HG02588 (cell line): ENCODE data around the gene RBM19.

Experiments used
- ATAC-seq: cut with Tn5 transposase; IDR thresholded peaks from one replicate; pipeline ENCODE4 v1.9.1; 2021; ENCODE audit warnings: mild to moderate bottlenecking, moderate library complexity; ENCODE audit not compliant: unreplicated experiment

RBM19 gene

DNA sequence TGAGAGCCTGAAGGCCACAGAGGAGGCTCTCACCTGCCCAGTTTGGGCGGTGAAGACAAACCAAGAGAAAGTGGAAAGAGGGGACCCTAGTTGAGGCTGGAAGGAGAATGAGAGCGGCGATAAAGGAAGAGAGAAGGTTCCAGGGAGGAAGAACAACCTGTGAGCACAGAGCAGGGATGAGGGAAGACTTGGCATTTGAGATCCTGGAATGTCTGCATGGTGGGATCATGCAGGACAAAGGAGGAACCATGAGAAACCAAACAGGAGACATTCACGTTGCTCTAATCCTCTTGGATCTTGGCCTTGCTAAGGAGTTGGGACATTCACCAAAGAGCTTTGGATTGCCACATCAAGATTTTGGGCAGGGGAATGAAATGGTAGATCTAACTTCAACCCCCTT, 22.9 kb upstream of the RBM19 start:
- ATAC-seq, result no peak

DNA sequence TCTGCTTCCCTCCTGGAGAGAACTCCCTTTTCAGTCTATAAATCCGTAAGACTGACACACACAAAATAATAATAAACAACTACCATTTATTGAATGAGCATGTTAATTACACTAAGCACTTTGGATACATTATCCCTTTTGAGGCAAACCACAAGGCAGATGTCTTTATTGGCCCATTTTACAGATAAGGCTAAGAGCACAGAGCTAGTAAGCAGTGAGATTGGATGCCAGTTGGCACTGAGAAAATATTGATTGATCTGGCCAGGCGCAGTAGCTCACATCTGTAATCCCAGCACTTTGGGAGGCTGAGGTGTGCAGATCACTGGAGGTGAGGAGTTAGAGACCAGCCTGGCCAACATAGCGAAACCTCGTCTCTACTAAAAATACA, 21.9 kb upstream of the RBM19 start:
- no peak for ATAC-seq

DNA sequence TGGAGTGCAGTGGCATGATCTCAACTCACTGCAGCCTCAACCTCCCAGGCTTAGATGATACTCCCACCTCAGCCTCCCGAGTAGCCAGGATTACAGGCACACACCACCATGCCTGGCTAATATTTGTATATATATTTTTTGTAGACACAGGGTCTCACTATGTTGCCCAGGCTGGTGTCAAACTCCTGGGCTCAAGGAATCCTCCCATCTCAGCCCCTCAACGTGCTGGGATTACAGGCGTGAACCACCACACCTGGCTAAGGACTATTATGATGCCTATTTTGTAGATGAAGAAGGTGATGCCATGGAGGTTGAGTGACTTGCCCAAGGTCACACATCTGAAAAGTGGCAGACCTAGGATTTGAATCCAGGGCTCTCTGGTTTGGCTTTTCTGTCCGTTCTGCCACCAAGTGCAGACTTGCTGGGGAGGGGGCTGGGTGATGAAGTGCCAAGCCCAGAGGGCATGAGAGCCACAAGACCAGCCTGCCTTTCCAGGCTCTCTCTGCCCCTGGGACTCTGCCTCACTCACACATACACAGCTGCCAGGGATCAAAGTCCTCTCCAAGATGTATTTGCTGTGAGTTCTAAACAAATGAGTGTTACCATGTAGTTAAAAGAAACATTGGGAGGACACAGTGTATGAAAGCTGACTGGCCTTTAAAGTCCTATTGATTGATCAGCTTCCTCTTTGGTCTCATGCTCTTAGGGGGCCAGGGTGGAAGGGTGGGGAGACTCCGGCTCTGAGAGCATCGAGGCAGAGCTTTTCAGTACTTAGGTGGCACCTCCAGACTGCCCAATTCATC, 21.3 kb upstream of the RBM19 start:
- ATAC-seq, result no peak

DNA sequence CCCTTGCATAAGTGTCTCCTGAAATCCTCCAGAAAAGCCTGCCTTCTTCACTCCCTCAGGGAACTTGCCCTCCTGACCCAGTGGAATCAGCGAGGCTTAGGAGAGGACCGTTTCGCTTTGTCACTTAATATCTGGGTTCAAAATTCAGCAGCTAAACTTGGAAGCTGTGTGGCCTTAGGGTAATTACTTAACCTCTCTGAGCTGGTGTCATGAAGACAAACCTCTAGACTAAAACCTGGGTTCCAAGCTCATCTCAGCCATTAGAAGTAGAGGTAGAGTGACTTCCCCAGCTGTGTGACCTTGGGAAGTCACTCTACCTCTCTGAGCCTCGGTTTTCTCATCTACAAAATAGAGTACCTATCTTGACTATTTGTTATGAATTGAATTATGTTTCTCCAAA, 18.3 kb upstream of the RBM19 start:
- ATAC-seq, result no peak

DNA sequence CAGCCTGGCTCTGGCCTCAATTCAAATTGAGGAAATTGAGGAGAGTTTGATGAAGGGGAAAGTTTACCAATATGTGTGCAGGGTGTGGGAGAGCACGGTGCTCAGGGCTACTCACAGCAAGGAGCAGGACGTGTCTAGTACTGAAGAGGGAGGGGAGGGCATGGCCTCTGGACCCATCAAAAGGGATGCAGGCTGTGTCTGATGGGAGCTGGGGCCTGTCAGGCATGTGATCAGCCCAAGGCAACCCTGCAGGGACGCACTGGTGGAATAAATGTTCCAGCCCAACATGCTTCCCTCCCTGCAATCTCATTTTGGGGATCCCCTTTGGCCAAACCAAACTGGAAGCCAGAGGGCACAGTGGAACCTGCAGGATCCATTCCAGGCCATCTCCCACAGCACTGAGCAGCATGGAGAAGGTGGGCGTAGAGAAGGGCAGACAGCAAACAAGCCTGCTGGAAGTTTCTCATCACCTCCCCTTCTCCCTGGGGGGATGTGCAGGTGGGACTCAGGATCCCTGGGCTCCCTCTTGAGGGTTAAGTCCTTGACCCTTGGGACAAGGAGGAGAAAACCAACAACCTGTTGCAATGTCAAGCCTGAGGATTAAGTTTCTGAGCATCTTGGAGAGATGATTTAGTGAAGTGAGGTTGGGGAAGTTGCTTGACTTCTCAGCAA, 17.8 kb upstream of the RBM19 start:
- ATAC-seq, result no peak

DNA sequence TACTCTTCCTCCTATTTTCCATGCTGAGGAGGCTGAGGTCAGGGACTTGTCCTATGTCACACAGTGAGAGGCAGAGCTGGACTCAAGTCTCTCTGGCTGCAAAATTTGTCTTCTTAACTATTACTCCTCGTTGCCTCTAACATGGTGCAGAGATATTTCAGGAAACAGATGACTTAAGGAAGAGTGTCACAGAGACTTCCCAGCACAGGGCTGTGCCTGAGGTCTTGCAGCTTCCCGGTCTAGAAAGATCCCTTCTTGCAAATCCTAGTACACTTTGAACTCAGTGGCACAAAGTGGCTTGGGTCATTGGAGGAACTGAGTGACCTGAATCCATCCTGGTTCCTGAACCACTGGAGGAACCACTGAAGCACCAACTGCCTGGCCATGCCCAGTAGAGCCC, 17.1 kb upstream of the RBM19 start:
- no peak for ATAC-seq

DNA sequence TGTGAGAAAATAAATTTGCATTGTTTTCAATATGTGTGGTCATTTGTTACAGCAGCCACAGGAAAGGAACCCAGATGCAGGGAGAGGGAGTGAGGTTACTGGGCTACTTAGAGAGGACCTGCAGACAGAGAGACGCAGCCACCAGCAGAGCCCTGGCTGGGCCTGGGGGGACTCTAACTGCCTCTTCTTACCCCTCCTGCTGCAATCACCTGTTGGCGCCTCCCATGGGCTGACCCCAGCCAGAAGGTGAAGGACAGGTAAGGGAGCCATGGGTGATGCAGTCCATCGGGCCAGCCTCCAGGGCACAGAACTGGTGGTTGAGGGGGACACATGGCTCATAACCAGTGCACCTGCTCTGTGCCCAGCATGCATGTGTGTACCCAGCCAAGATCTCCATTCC, 15.8 kb upstream of the RBM19 start:
- no peak for ATAC-seq

DNA sequence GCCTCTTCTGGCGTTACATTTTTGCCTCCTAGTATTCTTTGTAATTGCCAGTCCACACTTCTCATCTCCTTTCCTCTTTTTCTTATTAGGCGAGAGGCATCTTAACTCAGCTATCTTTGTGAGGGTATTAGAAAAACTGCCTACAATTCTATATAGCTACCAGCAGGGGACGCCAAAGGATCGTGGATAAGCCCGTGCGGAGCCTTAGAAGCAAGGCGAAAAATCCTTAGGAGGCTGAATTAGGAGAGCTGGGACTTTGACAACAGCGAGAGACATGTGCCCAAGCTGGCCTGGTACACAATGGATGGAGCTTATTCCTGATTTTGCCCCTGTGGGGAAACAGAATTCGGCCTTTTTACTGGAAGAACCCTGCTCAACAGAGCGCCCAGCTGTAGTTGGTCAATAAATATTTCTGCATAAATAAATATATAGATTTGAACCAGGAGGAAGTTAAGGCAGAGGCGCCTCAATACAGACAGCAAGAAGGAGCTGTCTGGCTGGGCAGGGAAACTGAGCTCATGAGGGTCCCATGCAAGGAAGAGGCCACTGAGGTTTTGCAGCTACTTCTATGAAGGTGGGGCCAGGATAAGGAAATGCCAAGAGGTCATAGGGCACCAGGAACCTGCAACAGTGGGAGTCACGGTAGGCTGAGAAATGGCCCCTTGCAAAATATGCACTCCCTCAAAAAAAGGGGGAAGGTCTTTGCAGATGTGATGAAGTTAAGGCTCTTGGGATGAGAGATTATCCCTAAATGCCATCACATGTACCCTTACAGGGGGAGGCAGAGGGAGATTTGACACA, 14.6 kb upstream of the RBM19 start:
- ATAC-seq, result no peak

DNA sequence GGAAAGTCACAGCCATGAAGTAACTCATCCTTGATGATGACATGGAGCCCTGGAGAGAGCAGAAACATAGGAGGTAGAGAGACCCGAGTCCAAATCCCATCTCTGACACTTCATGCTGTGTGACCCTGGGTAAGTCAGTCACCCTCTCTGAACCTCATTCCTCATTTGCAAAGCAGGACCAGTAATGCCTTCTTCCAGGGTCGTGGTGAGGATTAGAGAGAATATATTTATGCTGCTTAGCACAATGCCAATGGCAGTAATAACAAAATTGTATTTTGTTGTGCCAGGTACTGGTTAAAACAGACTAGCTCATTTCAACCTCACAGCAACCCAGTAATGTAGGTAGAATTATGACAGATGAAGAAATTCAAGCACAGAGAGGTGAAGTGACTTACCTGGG, 13.9 kb upstream of the RBM19 start:
- no peak for ATAC-seq

DNA sequence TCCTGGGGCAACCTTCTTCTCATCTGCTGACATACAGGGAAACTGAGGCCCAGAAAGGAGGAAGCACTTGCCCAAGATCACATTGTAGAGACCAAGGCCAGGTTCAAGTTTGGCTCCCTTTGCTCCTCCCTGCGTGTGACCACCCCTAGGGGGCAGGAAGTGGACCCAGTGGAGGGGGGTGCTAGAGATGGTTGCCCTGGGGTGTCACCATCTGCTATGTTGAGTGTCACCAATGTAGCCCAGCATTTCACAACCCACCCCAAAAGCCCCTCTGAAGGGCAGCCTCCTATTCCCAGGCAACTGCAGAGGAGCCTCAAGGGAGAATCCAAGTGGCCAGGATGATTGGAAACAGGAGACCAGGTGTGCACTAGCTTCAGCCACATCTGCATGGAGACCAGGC, 12.0 kb upstream of the RBM19 start:
- no peak for ATAC-seq

DNA sequence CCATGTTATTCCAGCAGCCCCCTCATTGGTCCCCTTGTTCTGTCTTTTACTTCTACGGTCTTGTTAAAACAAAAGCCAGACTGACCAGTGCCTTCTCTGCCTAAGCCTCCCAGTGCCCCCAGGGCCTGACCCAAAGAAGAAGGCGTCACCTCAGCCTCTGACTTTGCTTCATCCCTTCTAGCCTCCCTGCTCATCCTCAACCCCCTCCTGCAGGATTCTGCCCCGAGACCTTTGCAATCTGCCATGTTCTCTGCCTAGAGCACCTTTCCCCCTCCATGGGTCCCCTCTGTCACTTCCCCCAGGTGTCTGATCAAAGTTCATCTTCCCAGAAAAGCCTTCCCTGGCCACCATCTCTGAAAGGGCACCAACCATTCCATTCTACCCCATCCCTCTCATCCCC, 7.9 kb upstream of the RBM19 start:
- no peak for ATAC-seq

DNA sequence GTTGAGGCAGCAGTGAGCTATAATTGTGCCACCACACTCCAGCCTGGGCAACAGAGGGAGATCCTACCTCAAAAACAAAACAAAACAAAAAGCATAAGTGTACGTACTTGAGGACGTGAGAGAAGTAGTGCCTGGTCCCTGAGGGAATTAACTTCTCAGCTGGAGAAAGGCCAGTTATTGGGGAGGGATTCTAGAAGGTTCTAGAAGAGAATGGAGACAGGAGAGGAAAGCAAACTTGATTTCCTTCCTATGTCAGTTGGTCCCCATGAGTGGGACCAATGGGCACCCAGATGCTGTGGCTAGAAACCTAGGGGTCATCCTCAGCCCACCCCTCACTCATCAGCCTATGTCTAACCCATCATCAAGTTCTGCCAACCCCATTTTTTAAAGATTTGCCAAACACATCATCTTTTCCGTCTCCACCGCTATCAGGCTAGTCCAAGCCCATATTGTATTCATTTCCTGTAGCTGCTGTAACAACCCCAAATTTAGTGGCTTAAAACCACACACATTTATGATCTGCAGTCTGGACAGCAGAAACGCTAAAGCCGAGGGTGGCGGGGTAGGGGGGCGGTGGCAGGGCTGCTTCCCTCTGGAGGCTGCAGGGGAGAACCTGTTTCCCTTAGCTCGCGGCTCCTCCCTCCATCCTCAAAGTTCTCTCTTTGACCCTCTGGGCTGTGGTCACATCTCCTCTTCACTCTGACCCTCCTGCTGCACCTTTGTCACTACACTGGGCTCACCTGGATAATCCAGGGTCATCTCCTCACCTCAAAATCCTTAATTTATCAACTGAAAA, 7.2 kb upstream of the RBM19 start:
- no peak for ATAC-seq

DNA sequence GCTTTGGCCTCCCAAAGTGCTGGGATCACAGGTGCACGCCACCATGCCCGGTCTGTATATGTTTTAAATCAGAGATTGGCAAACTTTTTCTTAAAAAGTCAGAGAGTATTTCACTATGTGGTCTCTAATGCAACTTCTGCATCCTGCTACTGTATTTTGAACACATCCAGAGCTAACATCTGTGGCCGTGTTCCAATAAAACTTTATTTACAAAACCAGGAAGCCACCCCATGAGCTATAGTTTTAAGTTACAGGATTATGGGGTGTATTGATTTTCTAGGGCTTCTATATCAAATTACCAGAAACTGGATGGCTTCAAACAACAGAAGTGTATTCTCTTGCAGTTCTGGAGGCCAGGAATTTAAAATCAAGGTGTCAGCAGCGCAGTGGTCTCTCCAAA, 5.3 kb upstream of the RBM19 start:
- no peak for ATAC-seq

DNA sequence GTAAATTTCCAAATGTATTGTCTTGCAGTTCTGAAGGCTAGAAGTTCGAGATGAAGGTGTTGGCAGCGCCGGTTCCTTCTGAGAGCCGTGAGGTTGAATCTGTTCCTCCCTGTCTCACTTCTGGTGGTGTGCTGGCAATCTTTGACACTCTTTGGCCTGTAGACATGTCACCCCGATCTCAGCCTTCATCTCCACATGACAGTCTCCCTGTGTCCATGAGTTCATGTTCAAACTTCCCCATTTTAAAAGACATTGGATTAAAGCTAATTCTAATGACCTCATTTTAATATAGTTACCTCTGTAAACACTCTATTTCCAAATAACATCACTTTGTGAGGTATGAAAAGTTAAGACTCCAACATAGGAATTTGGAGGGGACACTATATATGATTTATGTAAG, 4.1 kb upstream of the RBM19 start:
- no peak for ATAC-seq

DNA sequence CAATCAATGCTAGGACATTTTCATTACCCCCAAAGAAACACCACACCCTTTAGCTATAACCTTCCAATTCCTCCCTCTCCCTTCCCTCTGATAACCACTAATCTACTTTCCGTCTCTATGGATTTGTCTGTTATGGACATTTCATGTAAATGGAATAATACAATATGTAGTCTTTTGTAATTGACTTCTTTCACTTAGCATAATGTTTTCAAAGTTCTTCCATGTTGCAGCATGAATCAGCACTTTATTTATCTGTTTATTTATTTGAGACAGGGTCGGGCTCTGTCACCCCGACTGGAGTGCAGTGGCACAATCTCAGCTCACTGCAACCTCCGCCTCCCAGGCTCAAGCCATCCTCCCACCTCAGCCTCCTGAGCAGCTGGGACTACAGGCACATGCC, 1.2 kb upstream of the RBM19 start:
- no peak for ATAC-seq

DNA sequence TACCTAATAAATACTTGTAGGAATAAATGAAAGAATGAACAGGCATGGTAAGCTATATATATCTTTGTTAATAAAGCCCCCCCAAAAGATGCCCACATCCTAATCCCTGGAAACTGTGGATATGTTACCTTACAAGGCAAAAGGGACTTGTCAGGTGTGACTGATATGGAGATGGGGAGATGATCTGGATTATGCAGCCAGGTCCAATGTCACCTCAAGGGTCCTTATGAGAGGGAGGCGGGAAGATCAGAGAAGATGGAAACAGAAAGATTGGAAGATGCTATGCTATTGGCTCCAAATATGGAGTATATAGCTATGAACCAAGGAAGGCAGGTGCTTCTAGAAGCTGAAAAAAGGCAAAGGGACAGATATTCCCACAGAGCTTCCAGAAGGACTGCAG, 3.4 kb downstream of the RBM19 start:
- no peak for ATAC-seq

DNA sequence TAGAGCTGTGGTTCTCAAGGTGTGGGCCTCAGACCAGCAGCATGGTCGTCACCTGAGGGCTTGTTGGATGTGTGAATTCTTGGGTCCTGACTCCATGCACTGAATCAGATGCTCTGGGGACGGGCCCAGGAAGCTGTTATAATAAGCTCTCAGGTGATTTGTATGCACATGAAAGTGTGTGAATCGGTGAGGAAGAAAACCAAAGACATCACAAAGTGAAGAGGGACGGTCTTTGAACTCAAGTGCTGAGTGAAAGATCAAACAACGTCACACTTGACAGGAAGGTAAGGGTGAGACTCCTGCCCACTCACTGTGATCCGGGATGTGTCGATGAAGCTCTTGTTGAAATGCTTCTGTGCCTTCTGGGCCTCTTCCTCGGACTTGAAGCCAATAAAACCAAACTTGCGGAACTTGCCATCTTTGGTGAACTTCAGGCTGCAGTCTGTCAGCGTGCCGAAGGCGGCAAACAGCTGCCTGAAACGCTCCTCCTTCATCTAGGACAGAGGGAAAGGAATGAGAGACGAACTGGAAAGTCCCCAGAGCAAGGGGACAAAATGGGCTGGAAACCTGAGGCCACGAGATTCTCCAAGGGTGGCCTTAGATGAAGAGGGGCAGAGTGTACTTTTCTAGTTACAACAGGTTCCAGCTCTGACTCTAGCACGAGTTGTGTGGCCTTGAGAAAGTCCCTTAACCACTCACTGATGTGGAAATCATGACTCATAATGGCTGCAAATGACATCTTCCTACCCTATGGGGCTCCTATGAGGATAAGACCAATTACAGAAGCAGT, 4.0 kb downstream of the RBM19 start:
- peak; percentile 35 for ATAC-seq

DNA sequence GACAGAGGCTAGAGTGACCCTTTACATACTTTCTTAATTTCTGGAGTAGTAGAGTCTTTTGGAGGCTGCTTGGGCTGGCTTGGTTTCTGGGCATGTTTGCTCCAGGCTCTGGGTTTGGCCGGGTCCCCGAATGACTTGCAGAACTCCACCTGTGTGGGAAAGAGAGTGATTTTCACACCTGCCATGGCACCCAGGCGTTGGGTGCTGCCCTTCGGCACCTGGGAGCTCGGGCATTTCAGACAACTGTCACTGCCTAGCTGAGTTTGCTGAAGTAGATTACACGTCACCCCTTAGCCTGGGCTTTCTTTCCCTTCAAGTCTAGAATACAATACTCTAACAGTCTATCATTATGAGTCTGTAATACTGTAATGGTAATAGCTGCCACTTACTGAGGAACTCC, 6.1 kb downstream of the RBM19 start:
- ATAC-seq, result no peak

DNA sequence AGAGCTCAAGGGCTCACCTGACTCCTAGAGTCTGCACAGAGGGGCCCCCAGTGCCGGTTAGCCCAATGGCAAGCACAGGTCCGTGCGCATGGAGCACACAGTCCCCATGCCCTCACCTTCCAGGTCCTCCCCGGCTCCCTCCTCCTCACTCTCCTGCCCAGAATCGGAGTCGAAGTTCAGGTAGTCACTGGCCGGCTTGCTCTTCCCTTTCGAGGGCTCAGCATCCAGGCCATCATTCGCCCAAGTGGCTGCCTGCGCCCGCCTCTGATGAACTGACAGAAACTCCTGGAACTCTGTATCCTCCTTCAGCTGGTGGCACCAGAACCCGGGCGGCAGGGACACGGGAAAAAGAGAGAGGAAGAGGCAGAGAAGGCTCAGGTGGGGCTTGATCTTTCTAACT, 7.0 kb downstream of the RBM19 start:
- no peak for ATAC-seq

DNA sequence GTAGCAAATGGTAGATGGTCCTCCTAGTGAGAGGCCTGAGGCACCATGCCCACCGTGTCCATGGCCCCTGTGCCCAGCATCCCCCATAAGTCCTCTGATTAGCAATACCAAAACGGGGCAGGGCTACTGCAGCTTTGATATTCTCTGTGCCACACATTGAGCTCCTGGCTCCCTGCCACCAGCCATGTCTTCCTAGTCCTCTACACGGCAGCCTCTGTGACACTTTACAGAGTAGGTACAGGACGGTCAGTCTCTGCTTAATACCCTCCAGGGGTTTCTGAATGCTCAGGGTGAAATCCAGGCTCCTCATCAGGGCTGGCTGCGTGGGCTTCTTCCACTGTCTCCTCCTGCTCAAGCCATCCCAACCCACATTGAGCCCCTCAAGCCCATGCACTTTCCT, 8.0 kb downstream of the RBM19 start:
- no peak for ATAC-seq
